HG02588 (cell line): Measurements from ENCODE around the gene PXDN.
"Not testable (repeated sequence)": the region's sequence is repeated elsewhere in the genome, so short reads cannot be mapped to it uniquely, and the experiment has no call there.

Source experiments
- ATAC-seq: cut with Tn5 transposase; IDR thresholded peaks from one replicate; pipeline ENCODE4 v1.9.1; 2021; ENCODE audit warnings: mild to moderate bottlenecking, moderate library complexity; ENCODE audit not compliant: unreplicated experiment

PXDN gene

GRCh38 chr2:1743396-1744150, 742 bp downstream of the PXDN start:
- no peak for ATAC-seq

- no peak for ATAC-seq
Observed at GRCh38 chr2:1742681-1743395, 1.5 kb downstream of the PXDN start.

- no peak for ATAC-seq
Observed at GRCh38 chr2:1742301-1742680, 2.0 kb downstream of the PXDN start.

- ATAC-seq = no peak
Observed at GRCh38 chr2:1741851-1742250, 2.5 kb downstream of the PXDN start.

- ATAC-seq = no peak
Observed at GRCh38 chr2:1740716-1741589, 3.4 kb downstream of the PXDN start.

GRCh38 chr2:1739961-1740715, 4.2 kb downstream of the PXDN start:
- ATAC-seq = no peak

GRCh38 chr2:1739322-1739957, 4.9 kb downstream of the PXDN start:
- ATAC-seq = no peak

GRCh38 chr2:1738646-1739302, 5.5 kb downstream of the PXDN start:
- no peak for ATAC-seq

- no peak for ATAC-seq
Observed at GRCh38 chr2:1738163-1738562, 6.2 kb downstream of the PXDN start.

GRCh38 chr2:1736997-1737480, 7.3 kb downstream of the PXDN start:
- ATAC-seq = no peak

GRCh38 chr2:1736045-1736444, 8.3 kb downstream of the PXDN start:
- ATAC-seq = no peak

GRCh38 chr2:1733298-1733697, 11.0 kb downstream of the PXDN start:
- ATAC-seq = not testable (repeated sequence)

GRCh38 chr2:1731963-1732768, 12.1 kb downstream of the PXDN start:
- ATAC-seq = no peak

- no peak for ATAC-seq
Observed at GRCh38 chr2:1731447-1731962, 12.8 kb downstream of the PXDN start.

- no peak for ATAC-seq
Observed at GRCh38 chr2:1730015-1730927, 14.0 kb downstream of the PXDN start.

GRCh38 chr2:1729242-1729641, 15.1 kb downstream of the PXDN start:
- no peak for ATAC-seq

- ATAC-seq = no peak
Observed at GRCh38 chr2:1728821-1729220, 15.5 kb downstream of the PXDN start.
